GM10847 (cell line): Measurements from ENCODE around the gene MYOM3.

ENCODE experiments used
- POLR2A ChIP-seq: IDR thresholded peaks from 2 replicates; pipeline ENCODE4 v1.6.1; 2011; ENCODE audit not compliant: insufficient read length; ENCODE audit errors: extremely low read depth

The MYOM3 gene

DNA sequence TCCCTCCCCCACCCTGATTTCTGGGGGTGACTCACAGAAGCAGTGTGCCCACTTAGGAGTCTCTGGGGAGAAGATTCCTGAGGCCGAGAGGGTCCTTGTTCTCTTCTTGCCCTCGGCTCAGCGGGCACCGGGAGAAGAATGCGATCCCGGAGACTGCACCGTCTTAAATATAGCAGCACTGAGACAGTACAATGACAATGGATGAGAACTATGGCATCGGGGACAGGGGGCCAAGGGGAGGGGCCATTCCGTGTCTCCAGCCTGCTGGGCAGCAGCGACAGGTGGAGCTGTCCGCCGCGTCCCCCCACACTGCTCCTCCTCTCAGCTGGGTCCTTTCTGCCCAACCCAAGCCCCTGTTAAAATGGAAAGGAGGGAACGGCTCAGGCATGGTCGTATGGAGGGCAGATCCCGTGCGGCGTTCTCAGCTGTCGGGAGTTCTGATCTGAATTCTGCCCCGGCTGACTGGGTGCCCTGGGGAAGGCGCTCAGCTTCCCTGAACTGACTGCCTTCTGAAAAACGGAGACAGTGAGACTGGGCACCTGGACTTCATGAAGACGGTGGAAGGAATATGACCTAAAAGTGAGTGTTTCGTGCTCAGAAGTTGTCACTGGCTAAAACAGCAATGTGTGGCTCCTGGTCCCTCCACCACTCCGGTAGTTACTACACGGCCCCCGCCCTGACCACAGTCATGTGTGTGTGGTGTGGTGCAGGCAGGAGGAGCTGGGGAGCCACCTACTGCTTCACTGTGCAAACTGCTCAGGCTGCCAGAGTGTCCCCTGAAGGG lies at the start of gene MYOM3:
MYOM3 (minus strand) TSS at position 140 of the 784 bp plus-strand sequence. CDS start 3,499 bp downstream, outside the sequence.
- TF ChIP-seq POLR2A, result no peak

DNA sequence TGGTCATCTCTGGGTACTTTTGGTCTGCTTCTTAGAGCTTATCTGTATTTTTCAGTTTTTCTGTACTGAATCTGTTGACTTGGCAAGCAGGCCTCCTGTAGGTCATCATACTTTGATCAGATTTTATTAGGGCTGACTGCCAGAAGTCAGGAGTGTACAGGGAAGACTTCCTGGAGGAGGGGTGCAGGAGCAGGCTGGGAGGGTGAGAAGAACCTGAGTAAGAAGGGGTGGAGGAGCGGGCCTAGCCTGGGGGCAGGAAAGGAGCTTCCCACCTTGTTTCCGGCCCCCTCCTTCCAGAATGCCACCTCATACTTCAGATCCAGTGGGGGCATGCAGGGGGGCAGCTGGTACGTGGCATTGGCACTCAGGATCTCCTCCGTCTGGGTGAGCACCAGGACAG lies 49.3 kb upstream of the MYOM3 start:
- TF ChIP-seq POLR2A, result no peak

DNA sequence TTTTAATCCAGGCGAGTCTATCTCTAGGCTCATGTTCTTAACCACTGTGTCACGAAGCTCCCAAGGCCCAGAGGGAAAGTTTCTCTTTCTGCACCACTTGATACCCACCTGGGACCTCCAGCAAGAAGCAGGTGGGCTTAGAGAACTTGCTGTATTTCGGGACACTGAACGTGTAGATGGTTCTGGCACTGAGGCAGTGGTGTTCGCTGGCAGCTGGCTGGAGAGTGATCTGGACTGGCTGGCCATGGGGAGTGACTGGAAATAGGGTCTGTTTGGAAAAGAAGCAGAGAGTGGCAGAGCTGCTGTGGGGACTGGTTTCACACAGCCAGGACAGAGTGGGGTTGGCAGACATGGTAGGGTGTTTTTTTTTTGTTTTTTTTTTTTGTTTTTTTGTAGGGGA lies 47.4 kb upstream of the MYOM3 start:
- TF ChIP-seq POLR2A, result no peak

DNA sequence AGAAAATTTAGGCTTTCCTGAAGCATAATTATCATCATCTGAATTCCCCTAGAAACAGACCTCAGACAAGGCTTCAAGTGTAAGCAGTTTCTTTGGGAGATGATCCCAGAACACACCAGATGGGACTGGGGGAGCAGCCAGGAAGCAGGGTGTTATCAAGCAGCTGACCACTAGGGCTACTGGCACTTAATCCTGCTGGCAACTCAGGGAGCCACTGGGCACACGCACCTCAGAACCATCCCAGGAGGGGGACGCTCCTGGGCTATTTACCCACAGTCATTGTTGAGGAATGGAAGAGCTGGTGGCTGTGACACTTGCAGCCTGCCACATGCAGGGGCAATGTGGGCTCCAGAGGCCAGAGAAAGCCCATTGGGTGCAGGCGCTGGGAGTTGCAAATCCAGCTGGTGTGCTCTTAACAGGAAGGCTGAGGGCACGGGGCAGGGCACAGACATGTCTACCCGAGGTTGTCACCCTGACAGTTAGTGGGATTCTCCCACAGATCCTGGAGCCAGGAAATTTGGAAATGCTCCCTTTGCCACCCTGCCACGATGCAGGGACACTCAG lies 46.1 kb upstream of the MYOM3 start:
- no peak for TF ChIP-seq POLR2A

DNA sequence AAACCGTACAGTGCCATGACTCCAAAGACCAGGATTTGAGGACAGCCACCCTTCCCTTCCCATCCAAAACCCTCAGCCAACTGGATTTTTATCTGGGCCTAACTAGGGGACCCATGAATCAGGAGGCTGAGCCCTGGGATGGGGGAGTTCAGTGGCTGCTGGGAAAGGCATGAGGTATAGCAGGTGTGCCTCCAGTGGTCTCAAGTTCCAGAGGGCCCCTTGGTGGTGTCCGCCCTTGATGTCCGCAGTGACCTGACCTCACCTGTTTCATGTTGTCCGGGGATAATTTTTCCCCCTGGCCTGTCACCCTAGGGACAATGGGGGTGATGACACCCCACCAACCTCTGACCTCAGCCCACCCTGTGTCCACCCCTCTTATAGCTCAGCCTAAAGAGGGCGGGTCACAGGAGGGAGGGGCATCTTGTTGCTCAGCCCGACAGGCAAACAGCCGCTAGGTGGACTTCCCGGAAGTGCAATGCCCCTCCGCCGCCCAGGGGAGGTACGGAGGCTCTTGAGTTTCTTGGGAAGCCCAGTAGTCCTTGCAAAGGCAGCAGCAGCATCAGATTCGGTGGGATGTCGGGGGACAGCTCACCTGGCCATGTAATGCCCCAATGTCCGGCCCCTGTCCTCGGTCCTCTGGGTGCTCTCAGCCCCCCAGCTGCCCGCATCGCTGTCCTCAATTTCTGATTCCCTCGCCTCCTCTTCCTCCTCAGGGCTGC lies 44.8 kb upstream of the MYOM3 start:
- no peak for TF ChIP-seq POLR2A

DNA sequence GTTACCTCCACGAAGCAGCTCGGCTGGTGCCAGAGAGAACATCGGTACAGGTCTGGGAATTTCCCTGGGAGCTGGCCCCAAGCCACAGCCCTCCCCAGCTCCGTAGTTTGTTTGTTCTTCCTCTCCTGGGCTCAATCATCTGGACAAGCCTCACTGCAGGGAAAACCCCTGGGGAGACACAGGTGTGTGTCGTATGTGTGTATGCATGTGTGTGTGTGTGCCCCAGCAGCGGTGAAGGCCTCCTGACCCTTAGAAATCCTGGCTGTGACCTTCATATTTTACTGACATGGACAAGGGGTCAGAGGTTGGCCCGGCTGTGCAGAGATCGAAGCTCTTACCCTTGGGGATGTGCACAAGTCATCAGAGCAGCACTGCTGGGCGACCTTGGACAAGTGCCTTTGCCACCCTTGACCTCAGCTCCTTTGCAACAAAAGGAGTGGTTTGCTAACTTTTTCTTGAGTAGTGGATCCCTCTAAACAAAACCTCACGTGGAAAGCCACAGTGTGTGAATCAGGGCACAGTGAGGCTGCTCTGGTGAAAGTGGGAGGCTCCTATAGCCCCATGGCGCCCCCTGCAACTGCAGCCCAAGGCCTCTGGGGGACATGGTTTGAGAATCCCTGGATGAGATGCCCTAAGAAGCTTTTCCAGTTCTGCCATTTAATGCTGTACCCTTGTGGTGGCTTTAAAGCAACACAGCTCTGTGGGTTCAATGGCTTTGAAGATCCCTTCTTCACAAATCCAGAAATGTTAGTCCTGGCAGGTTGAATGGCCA lies 43.3 kb upstream of the MYOM3 start:
- TF ChIP-seq POLR2A, result no peak

DNA sequence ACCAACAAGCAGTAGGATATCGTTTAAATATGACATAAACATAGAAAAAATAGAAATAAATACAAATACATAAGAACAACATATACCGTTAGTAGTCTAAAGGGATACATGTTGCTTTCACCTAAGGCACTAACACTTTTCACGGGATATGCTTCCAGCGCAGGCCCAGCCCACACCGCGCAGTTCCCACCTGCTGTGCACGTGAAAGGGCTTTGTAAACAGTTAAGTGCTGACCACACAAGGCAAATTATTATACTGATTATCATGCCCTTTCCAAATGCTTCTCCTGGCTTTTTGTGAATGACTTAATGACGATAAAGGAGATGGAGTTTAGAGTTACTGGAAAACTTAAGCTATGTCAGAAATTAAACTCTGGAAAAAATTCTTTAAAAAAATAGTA lies 42.3 kb upstream of the MYOM3 start:
- no peak for TF ChIP-seq POLR2A

DNA sequence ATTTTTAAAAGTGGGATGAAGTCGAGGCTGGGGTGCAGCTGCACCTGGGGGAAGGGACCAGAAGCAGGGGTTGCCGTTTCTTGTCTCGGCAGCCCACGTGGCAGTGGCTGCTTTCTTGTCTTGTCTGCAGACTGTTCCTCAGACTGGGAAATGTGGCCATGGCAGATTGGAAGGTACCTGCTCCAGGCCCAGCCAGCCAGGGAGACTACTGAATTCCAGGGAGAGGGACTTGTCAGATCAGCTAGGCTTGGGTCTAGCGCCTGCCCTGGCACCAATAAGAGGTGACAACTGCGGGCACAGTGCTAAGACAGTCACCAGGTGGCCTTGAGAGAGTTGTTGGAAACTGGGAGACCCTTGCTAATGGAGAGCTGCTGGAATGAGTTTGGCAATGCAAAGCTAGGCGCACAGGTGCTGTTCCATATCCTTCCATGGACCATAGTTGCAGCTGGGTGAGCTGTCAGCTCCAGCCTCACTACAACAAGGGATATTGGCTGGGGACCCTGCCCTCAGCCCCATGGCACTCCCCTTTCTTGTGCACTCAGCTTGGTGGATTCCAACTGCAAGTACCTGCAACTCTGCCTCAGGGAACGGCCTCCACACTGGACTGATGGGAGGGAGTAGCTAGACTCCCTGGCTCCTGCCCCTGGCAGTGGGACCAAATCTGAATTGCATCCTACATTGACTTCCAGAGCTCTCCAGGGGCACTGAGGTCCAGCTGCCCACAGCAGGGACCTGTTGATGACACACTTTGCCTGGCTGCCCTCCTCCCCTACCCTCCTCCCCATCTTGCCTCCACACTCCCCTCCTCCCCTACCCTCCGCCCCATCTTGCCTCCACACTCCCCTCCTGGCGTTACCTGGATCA lies 40.9 kb upstream of the MYOM3 start:
- TF ChIP-seq POLR2A, result no peak

DNA sequence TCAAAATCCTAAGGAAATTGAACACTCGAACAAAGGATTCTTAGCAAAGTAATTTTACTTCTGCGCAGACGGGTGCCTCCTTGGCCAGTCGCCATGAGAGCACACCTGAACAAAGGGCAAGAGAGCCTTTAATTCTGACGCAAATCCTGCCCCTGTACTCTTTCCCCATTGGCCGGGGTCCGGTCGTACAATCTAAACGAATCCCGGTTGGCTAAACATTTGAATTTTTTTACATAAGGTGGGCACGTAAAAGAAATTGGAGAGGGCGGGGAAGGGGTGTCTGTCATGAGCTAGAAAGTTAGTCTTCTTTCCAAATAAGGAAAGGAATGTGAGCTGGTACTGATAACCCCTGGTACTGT lies 39.2 kb upstream of the MYOM3 start:
- no peak for TF ChIP-seq POLR2A

DNA sequence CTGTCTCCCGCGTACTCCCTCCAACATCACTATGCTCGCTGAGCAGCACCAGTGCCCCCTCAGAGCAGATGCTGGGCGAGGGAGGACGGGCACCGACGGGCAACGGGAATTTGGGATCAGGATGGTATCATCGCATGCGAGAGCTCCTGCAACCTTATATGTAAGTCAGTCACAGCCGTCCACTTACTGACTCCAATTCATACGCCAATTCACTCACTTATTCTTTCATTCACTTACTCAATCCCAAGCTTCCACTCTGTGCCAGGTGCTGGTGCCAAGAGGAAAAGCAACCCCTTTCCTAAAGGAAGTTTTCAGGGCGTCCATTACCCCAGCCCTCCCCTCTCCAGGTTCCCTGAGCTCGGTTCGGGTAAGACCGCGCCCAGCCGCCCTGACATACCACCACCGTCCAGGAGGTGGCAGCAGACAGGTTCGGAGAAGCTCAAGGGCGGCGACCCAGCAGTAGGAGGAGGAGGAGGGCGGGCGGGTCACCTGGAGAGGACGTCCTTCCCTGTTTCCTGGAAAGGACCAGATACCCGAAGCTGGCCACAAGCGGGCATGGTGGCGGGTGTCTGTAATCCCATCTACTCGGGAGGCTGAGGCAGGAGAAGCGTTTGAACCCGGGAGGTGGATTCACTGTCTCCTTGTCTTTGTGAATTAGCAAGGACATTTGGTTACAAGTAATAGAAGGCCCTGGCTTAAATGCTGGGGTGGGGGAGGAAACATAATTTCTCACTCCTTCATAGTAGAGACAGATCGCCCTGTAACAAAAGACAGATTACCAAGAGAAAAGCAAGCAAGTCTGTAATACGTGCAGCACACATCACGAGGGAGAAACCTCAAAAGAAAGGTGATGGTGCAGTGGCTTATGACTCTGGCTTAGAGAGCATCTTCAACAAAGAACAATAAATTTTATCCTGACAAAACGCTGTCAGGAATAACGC lies 38.6 kb upstream of the MYOM3 start:
- TF ChIP-seq POLR2A, result no peak

DNA sequence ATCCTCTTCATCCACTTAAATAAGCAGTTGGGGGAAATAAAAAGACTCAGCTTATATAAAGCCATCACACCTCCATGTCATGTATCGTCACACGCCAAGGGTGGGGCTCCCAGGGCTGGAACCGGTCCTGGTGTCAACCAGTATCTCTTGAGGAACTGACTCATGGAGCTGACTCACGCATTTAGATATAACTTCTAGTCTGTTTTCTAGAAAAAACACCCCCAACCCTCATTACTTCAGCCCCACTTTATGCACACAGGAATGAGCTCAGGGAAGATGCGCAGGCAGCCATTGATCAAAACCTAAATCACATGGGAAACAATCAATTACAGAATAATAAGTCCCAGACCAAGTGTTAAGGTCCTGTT lies 37.9 kb upstream of the MYOM3 start:
- no peak for TF ChIP-seq POLR2A

DNA sequence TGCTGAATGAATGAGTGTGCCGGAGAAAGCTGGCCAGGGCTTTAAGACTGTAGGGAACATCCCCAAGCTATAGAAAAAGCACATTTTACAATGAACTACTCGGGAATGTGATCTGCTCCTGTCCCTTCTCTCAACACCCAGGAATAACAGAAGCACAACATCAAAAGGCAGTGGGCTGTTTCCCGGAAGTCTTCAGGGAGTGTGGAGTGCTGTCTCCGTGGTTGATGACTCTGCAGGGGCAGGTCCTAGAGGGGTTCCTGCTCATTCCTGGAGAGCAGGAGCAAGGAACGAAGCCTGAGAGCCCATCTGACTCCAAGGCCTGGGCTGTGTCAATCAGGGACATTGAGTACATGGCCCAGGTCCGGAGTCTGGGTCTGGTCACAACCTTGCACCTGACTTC lies 35.9 kb upstream of the MYOM3 start:
- TF ChIP-seq POLR2A, result no peak

DNA sequence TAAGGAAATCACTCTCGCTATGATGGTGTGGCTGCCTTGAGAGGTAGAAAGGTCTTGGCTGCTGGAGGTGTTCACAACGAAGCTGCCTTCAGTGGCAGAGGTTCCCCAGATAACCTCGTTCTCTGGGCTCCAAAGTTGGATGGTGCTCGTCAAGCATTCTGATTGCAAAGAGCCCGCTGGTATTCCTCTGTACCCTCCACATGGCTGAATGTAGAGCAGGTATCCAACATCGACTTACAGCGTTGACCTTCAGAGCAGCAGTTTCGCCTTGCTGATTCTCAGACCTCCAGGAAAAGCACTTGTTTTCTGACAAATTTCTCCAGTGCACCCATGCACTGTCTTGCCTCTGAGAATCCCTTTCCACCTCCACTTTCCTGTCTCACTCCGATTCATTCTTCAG lies 35.3 kb upstream of the MYOM3 start:
- no peak for TF ChIP-seq POLR2A

DNA sequence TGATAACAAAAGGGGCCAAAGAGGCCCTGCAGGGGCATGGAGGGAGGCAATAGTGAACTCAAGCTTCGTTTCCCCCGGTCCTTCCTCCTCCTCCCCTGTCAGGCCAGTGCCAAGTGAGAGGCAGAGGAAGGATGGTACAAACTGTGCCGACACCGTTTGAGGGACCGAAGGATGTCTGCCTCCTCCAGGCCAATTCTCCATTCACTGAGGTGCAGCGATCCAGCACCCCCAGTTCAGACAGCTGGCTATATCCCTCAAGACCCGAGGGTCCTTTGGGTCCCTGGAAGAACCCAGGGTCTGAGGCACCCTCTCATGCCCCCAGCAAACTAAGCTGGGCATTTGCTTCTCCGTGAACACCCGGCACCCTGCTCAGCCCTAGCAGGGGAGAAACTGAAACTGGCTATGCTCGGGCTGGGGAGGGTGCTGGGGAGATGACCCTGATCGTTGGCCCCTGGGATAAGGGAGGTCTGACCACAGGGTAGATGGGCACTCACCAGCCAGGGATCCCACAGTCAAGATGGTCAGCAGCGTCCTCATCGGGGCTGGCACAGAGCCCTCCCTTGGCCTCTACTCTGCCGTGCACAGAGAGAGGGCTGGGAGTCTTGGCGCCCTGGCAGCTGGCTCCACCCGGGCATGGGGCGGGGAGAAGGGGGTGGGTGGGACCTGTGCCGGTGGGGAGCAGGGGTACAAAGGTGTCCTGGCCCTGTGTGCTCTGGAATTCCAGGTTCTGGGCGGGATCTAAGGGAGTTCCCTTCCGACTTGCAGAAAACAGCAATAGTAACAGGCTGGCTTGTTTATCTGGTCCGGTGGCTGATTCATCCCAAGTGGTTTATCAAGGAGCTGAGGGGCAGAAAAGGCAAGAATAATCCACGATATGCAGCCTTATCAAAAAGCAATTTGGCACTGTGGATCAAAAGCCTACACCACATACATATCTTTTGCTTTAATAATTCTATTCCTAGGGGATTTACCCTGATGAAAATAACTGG lies 30.9 kb upstream of the MYOM3 start, which contains the start of gene IL22RA1:
IL22RA1 (minus strand) TSS at position 595 of the 989 bp plus-strand sequence; CDS start at position 537, 58 bp downstream.
- TF ChIP-seq POLR2A, result no peak
